Pancreas (tissue), 10 donors: ENCODE data around the gene RXRA. TPM values are rescaled to one million over a fixed set of nuclear protein-coding genes. Genes with fewer than 3 reads are reported as not detected.

ENCODE experiments used
- ATAC-seq, 4 donors: fragments of 200-7000 bp; cut with Tn5 transposase; one replicate each; pipeline versions ENCODE4 v1.8.0 to v1.9.1; 2020; ENCODE audit warnings: mild to moderate bottlenecking in 4 of 4, moderate library complexity in 4 of 4
- DNase-seq, 6 donors: peaks; one replicate each; pipeline ENCODE4 v3.0.0-alpha.2; 2020
- FAIRE-seq: peaks from 2 replicates; lab custom pipeline; 2012; peaks lifted over from hg19 to GRCh38; lab: Jason Lieb, UNC
- H3K27ac ChIP-seq, 4 donors: fragments of 200-600 bp; sonication (generic); 1 replicate in 3 of 4; 2 replicates in 1 of 4; pipeline versions ENCODE4 v1.5.0 to v1.8.0; 2020
- H3K27me3 ChIP-seq, 4 donors: fragments of 200-600 bp; one replicate each; pipeline ENCODE4 v1.8.0; 2021
- H3K36me3 ChIP-seq, 3 donors: fragments of 200-600 bp; sonication (generic) in 1 of 3; one replicate each; pipeline versions ENCODE4 v1.5.0 to v1.8.0; 2020 to 2021
- H3K4me1 ChIP-seq, 3 donors: fragments of 200-600 bp; one replicate each; pipeline ENCODE4 v1.8.0; 2021
- H3K4me3 ChIP-seq, 4 donors: fragments of 200-600 bp; sonication (generic) in 2 of 4; one replicate each; pipeline versions ENCODE4 v1.5.0 to v1.8.0; 2020 to 2021
- H3K9me3 ChIP-seq, 4 donors: fragments of 200-600 bp; one replicate each; pipeline ENCODE4 v1.8.0; 2021
- WGBS, 2 donors: extraction: QIAGEN DNeasy Blood & Tissue Kit; methylation state at CpG; one replicate each; pipeline ENCODE4 v1.1.7; 2013; 5-methylcytosine and 5-hydroxymethylcytosine counted together
- intact Hi-C, 3 donors: fragments of 100-400 bp; cut with DNase I; formaldehyde crosslinking; loops; one replicate each; pipeline versions ENCODE4 v1.11.1 to v1.14.2; 2022
- polyA plus RNA-seq, 2 donors: library from polyadenylated mRNA; stranded (reverse); fragments of 200-250 nt; gene quantifications; one replicate each; pipeline ENCODE4 v1.2.3, GENCODE V29; 2013
- total RNA-seq, 6 donors: library from RNA; stranded (reverse); fragmentation: NEBNext Ultra II Directional in 4 of 6; extraction: Animal tissue kit (Norgen Biotek cat#: 25700) in 4 of 6; gene quantifications; one replicate each; pipeline versions ENCODE4 v1.2.1 to v1.2.4, GENCODE V29; 2021 to 2023
- TF ChIP-seq, protein P1 (sequence below), 4 donors: fragments of 200-600 bp; sonication (generic) in 3 of 4; IDR thresholded peaks; one replicate each; pipeline versions ENCODE4 v1.5.0 to v1.8.0; 2021; ENCODE audit warnings: antibody characterized with exemption in 4 of 4
- donor health status: healthy with polysubstance abuse.
- donor health status: DM: no; HTN: no; CAD: no; lungs with moderate emphysema.
- donor health status: DM: no; HTN: no; CAD: no.
- donor health status: control.
- donor health status: control.
- donor health status: Bipolar disorder and iron deficiency.
- donor health status: DM: yes; HTN: yes; CAD: no.
- donor health status: DM: no; HTN: no; CAD: no.
- donor health status: DM: no; HTN: no; CAD: no.
- donor health status: DM: yes; HTN: yes; CAD: no.

RXRA gene
- total and polyA plus RNA-seq, 8 donors, result 20.2 to 35.1 (median 22.9) TPM

DNA sequence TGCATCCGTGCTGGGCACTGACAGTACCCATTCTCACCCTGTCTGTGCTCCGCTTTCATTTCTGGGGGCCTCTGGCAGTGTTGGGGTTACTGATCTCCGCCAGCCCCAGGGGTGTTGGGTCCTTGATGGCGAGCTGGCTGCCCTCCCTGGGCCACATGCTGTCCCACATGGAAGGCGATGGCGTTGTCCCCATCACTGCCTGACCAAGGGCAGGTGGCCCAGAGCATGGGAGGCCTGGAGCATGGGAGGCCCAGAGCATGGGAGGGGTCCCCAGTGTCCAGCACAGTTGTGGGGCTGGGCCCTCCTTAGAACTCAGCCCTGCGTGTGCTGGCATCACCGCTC is 50.9 kb downstream of the RXRA start:
- TF ChIP-seq, protein P1, sequence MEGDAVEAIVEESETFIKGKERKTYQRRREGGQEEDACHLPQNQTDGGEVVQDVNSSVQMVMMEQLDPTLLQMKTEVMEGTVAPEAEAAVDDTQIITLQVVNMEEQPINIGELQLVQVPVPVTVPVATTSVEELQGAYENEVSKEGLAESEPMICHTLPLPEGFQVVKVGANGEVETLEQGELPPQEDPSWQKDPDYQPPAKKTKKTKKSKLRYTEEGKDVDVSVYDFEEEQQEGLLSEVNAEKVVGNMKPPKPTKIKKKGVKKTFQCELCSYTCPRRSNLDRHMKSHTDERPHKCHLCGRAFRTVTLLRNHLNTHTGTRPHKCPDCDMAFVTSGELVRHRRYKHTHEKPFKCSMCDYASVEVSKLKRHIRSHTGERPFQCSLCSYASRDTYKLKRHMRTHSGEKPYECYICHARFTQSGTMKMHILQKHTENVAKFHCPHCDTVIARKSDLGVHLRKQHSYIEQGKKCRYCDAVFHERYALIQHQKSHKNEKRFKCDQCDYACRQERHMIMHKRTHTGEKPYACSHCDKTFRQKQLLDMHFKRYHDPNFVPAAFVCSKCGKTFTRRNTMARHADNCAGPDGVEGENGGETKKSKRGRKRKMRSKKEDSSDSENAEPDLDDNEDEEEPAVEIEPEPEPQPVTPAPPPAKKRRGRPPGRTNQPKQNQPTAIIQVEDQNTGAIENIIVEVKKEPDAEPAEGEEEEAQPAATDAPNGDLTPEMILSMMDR (IDR thresholded peaks at IDR 0.05), result no peak
- Histone ChIP-seq H3K27me3 (no peaks in the 10 kb centered on the region), H3K36me3 (no peaks in the 10 kb centered on the region), H3K27ac (no peak overlapping the region), H3K4me3 (no peak overlapping the region), H3K9me3 (no peaks in the 10 kb centered on the region), H3K4me1 (peaks cover 46 to 67% (median 57%) of the 10 kb centered on the region in 3 donors)
- intact Hi-C loops, result no loop called here
- DNase-seq, result no peak
- FAIRE-seq, result no peak
- 88 to 90% methylated on average over 8 of the region's 8 CpGs for WGBS, 2 donors
- no peak for ATAC-seq

DNA sequence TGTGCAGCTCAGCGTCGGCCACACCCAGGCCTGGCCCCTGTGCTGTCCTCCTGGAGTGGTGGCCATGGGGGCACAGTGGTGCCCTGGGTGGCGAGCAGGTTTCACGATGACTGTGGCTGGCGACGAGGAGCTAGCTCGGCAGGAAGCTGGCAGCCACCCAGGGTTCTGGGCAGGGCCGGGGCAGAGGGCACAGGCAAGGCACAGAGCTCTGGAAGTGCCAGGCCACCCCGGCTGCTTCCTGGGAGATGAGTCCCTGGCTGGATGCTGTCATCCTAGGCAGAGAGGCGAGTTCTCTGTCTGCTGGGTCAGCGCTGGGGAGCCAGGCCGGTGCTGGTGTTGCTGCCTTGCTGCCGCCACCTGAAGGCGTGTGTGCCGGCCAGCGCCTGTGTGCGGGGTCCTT is 51.7 kb downstream of the RXRA start:
- FAIRE-seq, result no peak
- Histone ChIP-seq H3K27me3 (no peaks in the 10 kb centered on the region), H3K4me3 (no peak overlapping the region), H3K36me3 (no peaks in the 10 kb centered on the region), H3K9me3 (no peaks in the 10 kb centered on the region), H3K4me1 (peaks cover 46 to 71% (median 57%) of the 10 kb centered on the region in 3 donors), H3K27ac (peak overlapping the region; percentile 22 to 53 (median 46))
- WGBS, 2 donors, result 30 to 35% methylated on average over 16 to 17 of the region's 17 CpGs
- ATAC-seq, result peak; percentile 11 to 49 (median 41)
- DNase-seq, result peak; percentile 72 to 93 (median 82)
- intact Hi-C loops, result no loop called here
- TF ChIP-seq, protein P1 (IDR thresholded peaks at IDR 0.05), result no peak

DNA sequence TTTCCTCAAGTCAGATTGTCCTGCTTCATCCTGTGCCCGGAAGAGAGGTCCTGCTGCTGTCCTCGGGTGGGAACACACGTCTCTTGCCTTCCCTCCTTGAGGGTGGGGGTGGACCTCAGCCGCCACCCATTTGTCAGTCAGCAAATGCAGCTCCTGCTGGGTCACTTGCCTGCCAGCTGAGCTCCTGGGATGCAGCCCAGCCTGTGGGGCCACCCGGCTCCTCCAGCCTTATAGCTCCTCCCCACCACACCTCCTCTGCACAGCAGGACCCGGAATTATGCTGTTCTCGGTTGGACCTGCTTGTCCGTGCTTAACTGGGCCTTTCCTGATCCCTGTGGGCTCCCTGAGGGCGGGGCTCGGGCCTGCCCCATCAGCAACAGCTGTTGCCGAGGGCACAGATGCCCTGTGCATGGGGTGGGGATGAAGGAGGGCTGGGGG is 52.7 kb downstream of the RXRA start:
- Histone ChIP-seq H3K27me3 (no peaks in the 10 kb centered on the region), H3K9me3 (no peaks in the 10 kb centered on the region), H3K36me3 (no peaks in the 10 kb centered on the region), H3K4me1 (peaks cover 46 to 62% (median 54%) of the 10 kb centered on the region in 3 donors), H3K27ac (peak overlapping the region; percentile 28 to 66 (median 53)), H3K4me3 (no peak overlapping the region)
- intact Hi-C loops, result no loop called here
- FAIRE-seq (no peak), DNase-seq (no peak), ATAC-seq (peak in 2 of 4 donors; percentile 3 to 15)
- WGBS, 2 donors, result 56 to 60% methylated on average over 11 of the region's 11 CpGs
- TF ChIP-seq, protein P1 (IDR thresholded peaks at IDR 0.05), result no peak

DNA sequence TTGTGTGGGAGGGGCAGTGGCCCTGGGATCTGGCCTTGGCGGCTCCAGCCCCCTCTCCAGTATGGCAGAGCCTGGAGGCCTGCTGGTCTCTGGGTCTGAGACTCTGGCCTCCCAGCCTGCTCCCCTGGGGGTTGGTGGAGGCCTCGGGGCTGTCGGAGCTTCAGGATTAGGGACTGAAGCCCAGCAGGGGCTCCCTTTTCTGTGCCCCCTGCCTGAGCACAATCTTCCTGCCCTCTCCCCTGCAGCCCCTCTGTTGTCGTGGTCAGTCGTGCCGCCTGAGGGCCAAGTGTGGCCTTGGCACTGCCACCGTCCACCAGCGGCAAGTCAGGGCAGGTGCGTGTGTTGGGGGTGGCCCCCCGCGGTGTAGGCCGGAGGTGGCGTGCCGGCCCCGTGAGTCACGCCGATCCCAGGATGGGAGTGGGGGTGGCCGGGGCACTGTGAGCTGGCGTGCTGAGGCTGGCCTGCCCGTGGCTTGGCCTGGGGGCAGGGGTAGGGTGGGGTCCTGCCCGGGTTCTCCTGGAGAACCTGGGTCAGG is 53.6 kb downstream of the RXRA start:
- Histone ChIP-seq H3K4me1 (peaks cover 37 to 53% (median 45%) of the 10 kb centered on the region in 3 donors), H3K27me3 (no peaks in the 10 kb centered on the region), H3K4me3 (no peak overlapping the region), H3K36me3 (no peaks in the 10 kb centered on the region), H3K9me3 (no peaks in the 10 kb centered on the region), H3K27ac (peak overlapping the region; percentile 28 to 66 (median 50))
- peak in 2 of 4 donors; percentile 6 to 12 for ATAC-seq
- no peak for FAIRE-seq
- DNase-seq, result peak in 3 of 6 donors; percentile 46 to 70 (median 49)
- 76 to 79% methylated on average over 21 of the region's 21 CpGs for WGBS, 2 donors
- intact Hi-C loops, result no loop called here
- TF ChIP-seq, protein P1 (IDR thresholded peaks at IDR 0.05), result no peak

DNA sequence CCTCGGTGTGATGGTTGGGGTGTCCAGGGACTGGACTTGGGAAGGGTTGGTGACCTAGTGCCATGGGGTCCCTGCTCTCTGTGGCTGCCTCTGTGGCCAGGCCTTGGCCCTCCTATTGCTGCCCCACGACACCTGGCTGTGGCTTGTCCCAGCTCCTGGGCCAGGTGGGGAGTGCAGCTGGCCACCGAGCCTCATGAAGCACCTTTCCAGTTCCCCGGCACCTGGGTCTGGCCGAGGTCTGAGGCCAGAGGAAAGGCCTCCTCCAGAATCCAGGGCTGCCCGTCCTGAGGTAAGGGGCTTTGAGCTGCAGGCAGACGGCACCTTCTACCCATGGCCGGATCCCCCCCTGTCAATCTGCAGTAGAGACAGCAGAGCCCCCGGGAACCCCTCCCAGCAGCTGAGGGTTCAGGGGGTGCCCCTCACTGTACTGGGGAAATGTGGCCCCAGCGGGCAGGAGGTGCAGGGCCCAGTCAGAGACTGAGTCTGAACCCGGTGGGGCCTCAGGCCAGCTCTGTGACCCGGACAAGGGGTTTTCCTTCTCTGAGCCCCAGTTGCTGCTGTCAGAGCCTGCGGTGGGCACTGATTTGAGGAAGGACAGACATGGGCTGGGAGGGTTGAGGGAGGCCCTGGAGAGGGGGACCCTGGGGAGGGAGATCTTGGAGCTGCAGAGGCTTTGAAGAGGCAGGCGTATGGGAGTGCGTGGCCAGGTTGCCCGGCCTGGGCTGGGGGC is 54.5 kb downstream of the RXRA start:
- Histone ChIP-seq H3K27me3 (no peaks in the 10 kb centered on the region), H3K4me3 (no peak overlapping the region), H3K9me3 (no peaks in the 10 kb centered on the region), H3K36me3 (no peaks in the 10 kb centered on the region), H3K4me1 (peaks cover 29 to 45% (median 38%) of the 10 kb centered on the region in 3 donors), H3K27ac (peak overlapping the region in 2 of 4 donors; percentile 53 to 66)
- WGBS, 2 donors, result 87 to 89% methylated on average over 16 of the region's 16 CpGs
- DNase-seq (no peak), ATAC-seq (no peak), FAIRE-seq (no peak)
- TF ChIP-seq, protein P1 (IDR thresholded peaks at IDR 0.05), result no peak
- intact Hi-C loops, result no loop called here
